ENCODE measurements around the gene TRABD2B.

TRABD2B gene

GRCh38 chr1:47903723-47904122, 93.5 kb downstream of the TRABD2B start:
- no peaks in the 10 kb centered on the region for H4K20me1 ChIP-seq (ENCODE audit: control insufficient read depth, insufficient read depth, low read depth, low read length)
- H3K4me1 ChIP-seq (ENCODE audit: control insufficient read depth, low read length) = no peaks in the 10 kb centered on the region
- H3K4me3 ChIP-seq (ENCODE audit: low read length) = no peak overlapping the region

DNA sequence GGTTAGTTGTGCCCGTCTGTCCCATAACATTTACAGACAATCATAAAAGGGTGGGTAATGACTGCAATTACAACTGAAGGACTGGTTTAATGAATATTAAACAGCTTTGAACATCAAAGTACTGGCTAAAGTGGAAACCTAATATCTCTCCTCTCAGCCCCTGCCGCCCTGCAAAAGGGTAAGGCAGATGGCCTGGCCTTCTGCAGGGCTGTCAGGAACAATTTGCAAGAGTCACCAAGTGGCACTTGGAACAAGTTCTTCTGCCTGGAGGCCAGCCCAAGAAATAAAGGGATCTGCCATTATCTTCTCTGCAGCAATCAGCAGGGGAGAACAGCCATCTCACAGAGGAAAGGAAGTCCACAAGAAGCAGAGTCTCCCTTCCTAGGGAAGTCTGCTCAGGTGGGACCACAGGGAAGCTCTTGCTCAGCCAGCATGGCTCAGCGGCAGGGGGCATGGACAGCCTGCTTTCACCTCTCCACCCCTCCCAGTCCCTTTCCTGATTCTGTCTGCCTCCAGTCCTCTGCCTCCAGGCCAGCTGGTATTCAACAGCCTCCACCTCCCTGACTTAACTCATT, 96.1 kb downstream of the TRABD2B start:
- TF ChIP-seq EZH2phosphoT487 (IDR thresholded peaks at IDR 0.05; ENCODE audit: borderline replicate concordance, low read length) = no peak
- TF ChIP-seq, protein P1, sequence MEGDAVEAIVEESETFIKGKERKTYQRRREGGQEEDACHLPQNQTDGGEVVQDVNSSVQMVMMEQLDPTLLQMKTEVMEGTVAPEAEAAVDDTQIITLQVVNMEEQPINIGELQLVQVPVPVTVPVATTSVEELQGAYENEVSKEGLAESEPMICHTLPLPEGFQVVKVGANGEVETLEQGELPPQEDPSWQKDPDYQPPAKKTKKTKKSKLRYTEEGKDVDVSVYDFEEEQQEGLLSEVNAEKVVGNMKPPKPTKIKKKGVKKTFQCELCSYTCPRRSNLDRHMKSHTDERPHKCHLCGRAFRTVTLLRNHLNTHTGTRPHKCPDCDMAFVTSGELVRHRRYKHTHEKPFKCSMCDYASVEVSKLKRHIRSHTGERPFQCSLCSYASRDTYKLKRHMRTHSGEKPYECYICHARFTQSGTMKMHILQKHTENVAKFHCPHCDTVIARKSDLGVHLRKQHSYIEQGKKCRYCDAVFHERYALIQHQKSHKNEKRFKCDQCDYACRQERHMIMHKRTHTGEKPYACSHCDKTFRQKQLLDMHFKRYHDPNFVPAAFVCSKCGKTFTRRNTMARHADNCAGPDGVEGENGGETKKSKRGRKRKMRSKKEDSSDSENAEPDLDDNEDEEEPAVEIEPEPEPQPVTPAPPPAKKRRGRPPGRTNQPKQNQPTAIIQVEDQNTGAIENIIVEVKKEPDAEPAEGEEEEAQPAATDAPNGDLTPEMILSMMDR (IDR thresholded peaks at IDR 0.05; ENCODE audit: low read depth, low read length, poor library complexity, severe bottlenecking) = no peak

More at GRCh38 chr1:47903723-47904122, 93.5 kb downstream of the TRABD2B start:
- Histone ChIP-seq H3K9me2 (replicated peaks; ENCODE audit: control insufficient read depth, low read length) (no peaks in the 10 kb centered on the region), H3K4me2 (ENCODE audit: low read length) (no peak overlapping the region), H3K27ac (ENCODE audit: low read depth, low read length) (no peak overlapping the region), H3F3A (ENCODE audit: control insufficient read depth, insufficient read depth) (no peaks in the 10 kb centered on the region), H3K9me3 (ENCODE audit: control insufficient read depth, insufficient read depth, low read length) (no peaks in the 10 kb centered on the region), H3K36me3 (ENCODE audit: control insufficient read depth, low read length) (no peaks in the 10 kb centered on the region), H3K79me2 (ENCODE audit: control insufficient read depth, low read length) (no peaks in the 10 kb centered on the region), H3K27me3 (ENCODE audit: control insufficient read depth, low read length) (no peaks in the 10 kb centered on the region)
- TF ChIP-seq, protein P1 (IDR thresholded peaks at IDR 0.05; ENCODE audit: low read depth, low read length, poor library complexity, severe bottlenecking) = no peak
- TF ChIP-seq EZH2phosphoT487 (IDR thresholded peaks at IDR 0.05; ENCODE audit: borderline replicate concordance, low read length) = no peak

GRCh38 chr1:47898133-47898845, 98.9 kb downstream of the TRABD2B start:
- H3K36me3 ChIP-seq (ENCODE audit: control insufficient read depth, low read length) = no peaks in the 10 kb centered on the region
- H4K20me1 ChIP-seq (ENCODE audit: control insufficient read depth, insufficient read depth, low read depth, low read length) = no peaks in the 10 kb centered on the region
- no peak overlapping the region for H3K4me2 ChIP-seq (ENCODE audit: low read length)
- TF ChIP-seq EZH2phosphoT487 (IDR thresholded peaks at IDR 0.05; ENCODE audit: borderline replicate concordance, low read length) = no peak
- TF ChIP-seq, protein P1 (IDR thresholded peaks at IDR 0.05; ENCODE audit: low read depth, low read length, poor library complexity, severe bottlenecking) = no peak
- no peaks in the 10 kb centered on the region for H3K79me2 ChIP-seq (ENCODE audit: control insufficient read depth, low read length)
- H3K27ac ChIP-seq (ENCODE audit: low read depth, low read length) = no peak overlapping the region
- H3K27me3 ChIP-seq (ENCODE audit: control insufficient read depth, low read length) = peaks cover 4% of the 10 kb centered on the region; the same call in 1 of the 2 replicates
- H3K9me2 ChIP-seq (replicated peaks; ENCODE audit: control insufficient read depth, low read length) = no peaks in the 10 kb centered on the region
- no peaks in the 10 kb centered on the region for H3F3A ChIP-seq (ENCODE audit: control insufficient read depth, insufficient read depth)
- H3K4me1 ChIP-seq (ENCODE audit: control insufficient read depth, low read length) = no peaks in the 10 kb centered on the region
- no peaks in the 10 kb centered on the region for H3K9me3 ChIP-seq (ENCODE audit: control insufficient read depth, insufficient read depth, low read length)
- no peak overlapping the region for H3K4me3 ChIP-seq (ENCODE audit: low read length)

More for the DNA sequence above, 96.1 kb downstream of the TRABD2B start:
- Histone ChIP-seq H3K27ac (ENCODE audit: low read depth, low read length) (no peak overlapping the region), H3K4me1 (ENCODE audit: control insufficient read depth, low read length) (no peaks in the 10 kb centered on the region), H3K4me3 (ENCODE audit: low read length) (no peak overlapping the region), H3K9me3 (ENCODE audit: control insufficient read depth, insufficient read depth, low read length) (no peaks in the 10 kb centered on the region), H4K20me1 (ENCODE audit: control insufficient read depth, insufficient read depth, low read depth, low read length) (no peaks in the 10 kb centered on the region), H3K79me2 (ENCODE audit: control insufficient read depth, low read length) (no peaks in the 10 kb centered on the region), H3F3A (ENCODE audit: control insufficient read depth, insufficient read depth) (no peaks in the 10 kb centered on the region), H3K9me2 (replicated peaks; ENCODE audit: control insufficient read depth, low read length) (no peaks in the 10 kb centered on the region), H3K27me3 (ENCODE audit: control insufficient read depth, low read length) (no peaks in the 10 kb centered on the region), H3K36me3 (ENCODE audit: control insufficient read depth, low read length) (no peaks in the 10 kb centered on the region), H3K4me2 (ENCODE audit: low read length) (no peak overlapping the region)
